Peyer's patch (tissue), 4 donors: ENCODE results near the gene ANKRD22. TPM values are rescaled to one million over a fixed set of nuclear protein-coding genes. Genes with fewer than 3 reads are reported as not detected.
A peak's percentile ranks its signal among the peaks of the same experiment; 100 is the strongest.

Experiments
- DNase-seq, 3 donors: peaks; one replicate each; pipeline ENCODE4 v3.0.0-alpha.2; 2017 to 2019
- H3K27ac ChIP-seq, 4 donors: fragments of 200-600 bp; sonication (generic); one replicate each; pipeline ENCODE4 v1.5.1; 2016 to 2019
- H3K27me3 ChIP-seq, 2 donors: fragments of 200-600 bp; sonication (generic); one replicate each; pipeline ENCODE4 v1.5.1; 2019
- H3K36me3 ChIP-seq, 3 donors: fragments of 200-600 bp; sonication (generic); one replicate each; pipeline ENCODE4 v1.5.1; 2016 to 2019
- H3K4me1 ChIP-seq, 4 donors: fragments of 200-600 bp; sonication (generic); one replicate each; pipeline ENCODE4 v1.5.1; 2016 to 2019
- H3K4me3 ChIP-seq, 4 donors: fragments of 200-600 bp; sonication (generic); 1 replicate in 3 of 4; 2 replicates in 1 of 4; pipeline ENCODE4 v1.5.1; 2016 to 2019; ENCODE audit warnings: mild to moderate bottlenecking in 1 of 4
- H3K9me3 ChIP-seq, 4 donors: fragments of 200-600 bp; sonication (generic); one replicate each; pipeline ENCODE4 v1.5.1; 2016 to 2019; ENCODE audit warnings: mild to moderate bottlenecking in 1 of 4
- POLR2A ChIP-seq, 2 donors: fragments of 450-650 bp; IDR thresholded peaks; one replicate each; pipeline ENCODE4 v1.5.1; 2017; ENCODE audit warnings: antibody characterized with exemption in 2 of 2, mild to moderate bottlenecking in 2 of 2, moderate library complexity in 2 of 2
- total RNA-seq, 4 donors: library from RNA; depleted of rRNA; stranded (reverse); fragments of >200 nt; gene quantifications; one replicate each; pipeline ENCODE4 v1.1.0, GENCODE V29; 2016
- TF ChIP-seq, protein P1 (sequence below), 6 experiments: fragments of 450-650 bp in 4 of 6; fragments of 200-600 bp in 2 of 6; sonication (generic) in 1 of 6; IDR thresholded peaks; one replicate each; pipeline ENCODE4 v1.5.1; 2017 to 2019; ENCODE audit warnings: antibody characterized with exemption in 6 of 6, mild to moderate bottlenecking in 3 of 6, moderate library complexity in 1 of 6

ANKRD22 gene
- total RNA-seq, 4 donors from 2014 or later: 0.70 to 1.5 (median 1.1) TPM; not detected in 1

DNA sequence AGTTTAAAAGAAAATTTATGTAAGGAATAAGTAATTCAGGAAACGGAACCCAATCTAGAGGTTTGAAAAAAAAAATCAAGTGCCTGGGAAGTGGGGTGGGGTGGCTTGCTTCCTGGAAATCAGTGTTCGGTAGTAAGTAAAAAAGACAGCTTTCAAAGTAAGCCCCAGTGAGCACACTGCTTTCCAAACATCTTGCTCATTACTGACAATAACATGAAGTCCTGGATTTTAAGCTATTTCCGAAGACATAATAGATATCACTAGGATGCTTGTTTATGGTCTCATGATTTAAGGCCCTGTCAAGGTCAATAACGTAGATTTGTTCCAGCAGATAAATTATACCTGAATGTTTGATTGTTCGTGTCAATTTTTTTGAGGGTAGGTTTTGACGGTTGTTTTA lies 29.7 kb upstream of the ANKRD22 start:
- TF ChIP-seq, protein P1, sequence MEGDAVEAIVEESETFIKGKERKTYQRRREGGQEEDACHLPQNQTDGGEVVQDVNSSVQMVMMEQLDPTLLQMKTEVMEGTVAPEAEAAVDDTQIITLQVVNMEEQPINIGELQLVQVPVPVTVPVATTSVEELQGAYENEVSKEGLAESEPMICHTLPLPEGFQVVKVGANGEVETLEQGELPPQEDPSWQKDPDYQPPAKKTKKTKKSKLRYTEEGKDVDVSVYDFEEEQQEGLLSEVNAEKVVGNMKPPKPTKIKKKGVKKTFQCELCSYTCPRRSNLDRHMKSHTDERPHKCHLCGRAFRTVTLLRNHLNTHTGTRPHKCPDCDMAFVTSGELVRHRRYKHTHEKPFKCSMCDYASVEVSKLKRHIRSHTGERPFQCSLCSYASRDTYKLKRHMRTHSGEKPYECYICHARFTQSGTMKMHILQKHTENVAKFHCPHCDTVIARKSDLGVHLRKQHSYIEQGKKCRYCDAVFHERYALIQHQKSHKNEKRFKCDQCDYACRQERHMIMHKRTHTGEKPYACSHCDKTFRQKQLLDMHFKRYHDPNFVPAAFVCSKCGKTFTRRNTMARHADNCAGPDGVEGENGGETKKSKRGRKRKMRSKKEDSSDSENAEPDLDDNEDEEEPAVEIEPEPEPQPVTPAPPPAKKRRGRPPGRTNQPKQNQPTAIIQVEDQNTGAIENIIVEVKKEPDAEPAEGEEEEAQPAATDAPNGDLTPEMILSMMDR (IDR thresholded peaks at IDR 0.05): no peak
- TF ChIP-seq POLR2A (IDR thresholded peaks at IDR 0.05): no peak
- Histone ChIP-seq H3K27ac (peak overlapping the region; percentile 95 to 99 (median 96)), H3K4me3 (peak overlapping the region; percentile 59 to 93 (median 82)), H3K27me3 (no peaks in the 10 kb centered on the region), H3K4me1 (peaks cover 0 to 36% (median 13%) of the 10 kb centered on the region in 4 donors), H3K9me3 (no peaks in the 10 kb centered on the region), H3K36me3 (no peaks in the 10 kb centered on the region)
- DNase-seq: peak in 1 of 3 donors; percentile 29

DNA sequence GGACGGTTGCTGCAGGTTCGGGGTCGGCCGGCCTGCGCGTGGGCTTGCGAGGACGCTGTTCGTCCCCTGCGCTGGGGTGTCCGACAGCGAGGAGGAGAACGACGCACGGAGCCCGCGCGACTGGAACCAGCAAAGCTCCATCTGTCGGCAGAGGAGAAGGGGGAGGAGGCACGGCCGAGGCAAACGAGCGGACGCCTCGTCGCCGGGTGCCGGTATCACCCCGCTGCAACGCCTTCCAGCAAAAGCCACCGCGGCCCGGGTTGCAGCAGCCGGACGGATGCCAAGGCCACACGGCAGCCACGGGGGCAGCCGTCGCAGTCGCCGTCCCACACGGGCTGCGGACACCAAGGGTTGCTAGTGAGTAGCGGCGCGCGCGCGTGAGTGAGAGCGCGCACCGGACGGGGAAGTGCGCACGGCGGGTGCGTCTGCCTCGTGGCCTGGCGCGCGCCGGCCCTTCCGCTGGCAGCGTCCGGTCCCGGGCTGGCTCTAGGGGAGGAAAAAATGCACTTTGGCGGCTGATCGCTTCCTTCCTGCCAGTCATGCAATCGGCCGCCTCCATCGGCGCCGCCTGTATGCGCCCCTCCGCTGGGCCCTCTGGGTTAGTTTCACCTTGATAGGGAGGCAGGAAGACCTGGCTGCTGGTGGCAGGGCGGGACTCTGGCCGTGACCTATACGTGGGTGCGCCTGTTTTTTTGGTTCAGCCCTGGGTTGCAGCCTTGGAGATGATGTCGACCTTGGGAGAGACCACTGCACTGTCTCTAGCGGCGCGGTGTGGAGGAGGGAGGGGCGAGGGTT lies 28.8 kb upstream of the ANKRD22 start:
- Histone ChIP-seq H3K27me3 (no peaks in the 10 kb centered on the region), H3K4me3 (peak overlapping the region; percentile 59 to 93 (median 82)), H3K9me3 (no peaks in the 10 kb centered on the region), H3K27ac (peak overlapping the region; percentile 95 to 99 (median 96)), H3K36me3 (no peaks in the 10 kb centered on the region), H3K4me1 (peaks cover 0 to 30% (median 13%) of the 10 kb centered on the region in 4 donors)
- TF ChIP-seq POLR2A (IDR thresholded peaks at IDR 0.05): peak; percentile 70 to 75
- TF ChIP-seq, protein P1 (IDR thresholded peaks at IDR 0.05): peak in 4 of 6 experiments; percentile 4 to 37 (median 20)
- peak; percentile 84 to 94 (median 90) for DNase-seq

DNA sequence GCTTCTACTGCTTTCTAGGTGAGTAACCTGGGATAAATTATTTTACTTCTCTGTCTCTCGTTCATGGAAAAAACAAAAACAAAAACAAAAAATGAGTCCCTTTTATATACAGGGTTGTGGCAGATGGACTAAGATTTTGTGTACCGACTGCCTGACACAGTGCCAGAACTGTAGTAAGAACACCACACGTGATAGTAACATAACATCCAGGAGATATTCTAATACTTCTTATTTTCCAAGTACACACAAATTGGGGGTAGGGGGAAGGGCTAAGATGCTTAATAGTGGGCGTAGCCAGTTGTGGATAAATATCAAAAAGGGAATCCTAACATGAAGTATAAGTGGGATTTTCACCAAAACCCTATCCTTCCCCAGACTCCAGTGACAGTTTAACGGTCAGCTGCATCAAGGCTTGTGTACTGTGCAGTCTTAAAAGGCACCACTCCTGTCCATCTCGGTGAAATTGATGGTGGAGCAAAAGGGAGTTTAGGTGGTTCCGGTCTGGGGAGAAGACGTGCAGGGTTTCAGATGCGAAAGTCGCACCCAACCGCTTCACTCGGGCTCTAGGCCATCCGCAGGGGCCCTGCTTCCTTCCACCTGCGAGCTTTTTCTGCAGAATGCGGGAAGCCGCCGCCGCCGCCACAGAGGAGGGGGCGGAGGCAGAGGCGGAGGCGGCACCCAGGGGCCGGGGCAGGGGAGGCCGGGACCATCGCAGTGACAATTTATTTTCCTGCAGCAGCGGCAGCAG lies 28.1 kb upstream of the ANKRD22 start, which contains the start of gene STAMBPL1:
Gene STAMBPL1, plus strand, starts transcription at position 712 of the 748 bp plus-strand sequence. CDS start 21,464 bp downstream, outside the sequence.
- no peaks in the 10 kb centered on the region for H3K9me3 ChIP-seq
- H3K27me3 ChIP-seq: no peaks in the 10 kb centered on the region
- peak within 1 kb of the TSS; percentile 59 to 93 (median 82) for H3K4me3 ChIP-seq
- no peaks in the 10 kb centered on the region for H3K36me3 ChIP-seq
- DNase-seq: peak in 2 of 3 donors; percentile 81 to 90
- H3K27ac ChIP-seq: peak within 1 kb of the TSS; percentile 95 to 99 (median 96)
- TF ChIP-seq, protein P1 (IDR thresholded peaks at IDR 0.05): no peak
- no peak for TF ChIP-seq POLR2A (IDR thresholded peaks at IDR 0.05)
- H3K4me1 ChIP-seq: peaks cover 0 to 29% (median 13%) of the 10 kb centered on the region in 4 donors

DNA sequence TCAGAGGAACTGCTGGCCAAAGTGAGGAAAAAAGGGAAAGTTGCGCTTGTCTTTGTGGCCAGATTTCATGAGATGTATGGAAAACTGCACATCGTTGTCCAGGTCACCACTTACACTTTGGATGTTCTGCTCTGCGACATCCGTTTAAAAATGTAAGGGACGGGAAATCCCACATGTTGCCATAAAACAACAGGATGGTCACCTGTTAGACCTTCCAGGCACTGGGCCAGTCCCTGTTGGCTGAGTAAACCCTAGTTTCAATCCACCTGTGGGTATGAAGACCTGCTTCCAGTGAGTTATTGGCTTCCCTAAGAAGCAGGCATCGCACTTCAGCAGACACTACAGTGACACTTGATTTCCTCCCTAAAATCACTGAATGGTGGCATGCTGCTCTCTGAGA lies 25.7 kb upstream of the ANKRD22 start:
- TF ChIP-seq, protein P1 (IDR thresholded peaks at IDR 0.05): no peak
- no peak for TF ChIP-seq POLR2A (IDR thresholded peaks at IDR 0.05)
- Histone ChIP-seq H3K4me3 (no peak overlapping the region), H3K9me3 (no peaks in the 10 kb centered on the region), H3K27me3 (no peaks in the 10 kb centered on the region), H3K4me1 (peaks cover 0 to 15% (median 9%) of the 10 kb centered on the region in 4 donors), H3K36me3 (no peaks in the 10 kb centered on the region), H3K27ac (no peak overlapping the region)
- no peak for DNase-seq

DNA sequence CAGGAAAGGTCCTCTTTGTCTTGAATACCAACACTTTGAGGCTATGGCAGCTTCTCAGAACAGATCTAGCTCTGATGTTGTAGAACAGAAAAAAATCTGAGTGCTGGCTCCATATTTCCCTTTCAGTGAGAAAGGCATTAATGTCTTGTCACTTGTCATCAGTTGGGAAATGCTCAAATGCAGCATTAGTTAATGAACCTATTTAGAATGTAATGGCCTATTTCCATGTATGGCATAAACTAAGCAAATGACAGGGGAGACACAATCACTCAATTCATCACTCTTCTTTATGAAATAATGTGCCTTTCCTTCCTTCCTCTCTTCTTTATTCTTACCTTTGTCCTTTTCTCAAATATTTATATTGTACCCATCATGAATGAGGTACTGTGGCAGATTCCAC lies 23.4 kb upstream of the ANKRD22 start:
- no peak overlapping the region for H3K4me3 ChIP-seq
- no peaks in the 10 kb centered on the region for H3K36me3 ChIP-seq
- H3K4me1 ChIP-seq: peaks cover 0 to 11% (median 4%) of the 10 kb centered on the region in 4 donors
- no peaks in the 10 kb centered on the region for H3K9me3 ChIP-seq
- no peak overlapping the region for H3K27ac ChIP-seq
- DNase-seq: no peak
- TF ChIP-seq POLR2A (IDR thresholded peaks at IDR 0.05): no peak
- TF ChIP-seq, protein P1 (IDR thresholded peaks at IDR 0.05): no peak
- no peaks in the 10 kb centered on the region for H3K27me3 ChIP-seq
